Measurements from ENCODE around the gene CELSR1.
A peak's percentile ranks its signal among the peaks of the same experiment; 100 is the strongest.

The CELSR1 gene

DNA sequence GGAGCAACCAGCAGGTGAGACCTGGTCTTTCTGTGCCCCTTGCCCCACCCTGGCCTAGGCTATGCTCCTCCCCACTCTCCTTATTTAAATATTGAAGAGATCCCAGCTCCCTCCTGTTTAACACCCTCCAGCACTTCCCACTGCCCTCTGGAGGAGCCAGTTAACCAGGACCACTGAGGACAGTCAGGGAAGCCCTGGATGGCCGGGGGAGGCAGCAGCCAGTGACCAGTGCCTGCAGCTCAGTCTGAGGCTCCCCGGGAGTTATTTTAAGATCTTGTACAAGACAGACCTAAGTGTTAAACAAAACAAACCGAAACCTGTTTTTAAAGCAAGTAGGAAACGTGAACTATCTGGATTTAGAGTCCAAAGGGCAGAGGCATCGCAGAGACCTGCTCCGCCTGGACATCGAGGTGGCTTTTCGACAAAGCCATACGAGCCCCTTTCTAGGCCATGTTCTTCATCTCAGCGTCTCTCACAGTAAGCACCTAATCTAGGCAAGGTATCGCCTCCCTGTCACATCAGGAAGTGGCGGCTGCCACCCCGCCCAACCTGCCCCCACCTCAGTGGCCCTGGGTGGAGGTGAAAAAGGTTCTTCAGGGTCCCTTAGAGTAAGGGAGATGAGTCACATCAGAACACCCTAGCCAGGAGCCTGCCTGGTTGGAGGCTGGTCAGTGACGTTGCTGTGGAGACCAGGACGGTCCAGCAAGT, 166.7 kb downstream of the CELSR1 start:
- DNase-seq (ENCODE audit: insufficient read length, low spot score) (no peak), FAIRE-seq (no peak)

DNA sequence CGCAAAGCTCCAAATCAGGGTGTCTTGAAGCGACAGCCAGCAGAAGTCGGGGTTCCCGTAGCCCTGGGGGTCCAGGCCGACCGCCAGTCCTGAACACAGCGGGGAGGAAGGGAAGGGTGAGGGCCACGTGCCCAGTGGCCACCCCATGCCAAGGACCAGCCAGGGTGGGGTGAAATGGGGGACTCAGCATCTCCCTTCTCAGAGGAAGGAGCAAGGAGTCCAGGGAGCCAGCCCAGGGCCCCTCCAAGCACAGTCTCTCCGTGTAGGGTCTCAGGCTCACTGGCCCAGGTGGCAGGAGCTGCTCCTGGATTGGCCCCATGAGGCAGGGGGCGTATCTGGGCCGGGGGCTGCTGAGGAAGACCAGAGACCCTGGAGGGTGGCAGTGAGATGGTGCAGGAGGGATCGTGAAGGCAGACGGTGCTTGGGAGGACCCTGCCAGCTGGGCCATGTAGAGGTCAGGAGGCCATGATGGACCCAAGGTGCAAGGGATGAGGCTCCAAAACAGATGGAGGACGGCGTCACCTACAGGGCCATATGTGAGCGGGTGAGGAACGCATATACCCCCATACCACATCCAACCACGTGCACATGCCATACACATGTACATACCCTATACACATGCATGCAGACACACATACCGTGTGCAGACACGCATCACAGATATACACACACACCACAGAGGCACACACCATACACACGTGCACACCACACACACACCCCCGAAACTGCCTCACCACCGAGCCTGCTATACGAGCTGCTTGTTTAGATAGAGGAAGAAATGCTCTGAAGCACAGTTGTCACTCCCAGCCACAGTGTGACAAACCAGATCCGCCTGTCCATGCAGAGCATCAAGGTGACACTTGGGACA, 167.5 kb downstream of the CELSR1 start:
- DNase-seq (ENCODE audit: insufficient read length, low spot score), result no peak
- FAIRE-seq, result no peak

DNA sequence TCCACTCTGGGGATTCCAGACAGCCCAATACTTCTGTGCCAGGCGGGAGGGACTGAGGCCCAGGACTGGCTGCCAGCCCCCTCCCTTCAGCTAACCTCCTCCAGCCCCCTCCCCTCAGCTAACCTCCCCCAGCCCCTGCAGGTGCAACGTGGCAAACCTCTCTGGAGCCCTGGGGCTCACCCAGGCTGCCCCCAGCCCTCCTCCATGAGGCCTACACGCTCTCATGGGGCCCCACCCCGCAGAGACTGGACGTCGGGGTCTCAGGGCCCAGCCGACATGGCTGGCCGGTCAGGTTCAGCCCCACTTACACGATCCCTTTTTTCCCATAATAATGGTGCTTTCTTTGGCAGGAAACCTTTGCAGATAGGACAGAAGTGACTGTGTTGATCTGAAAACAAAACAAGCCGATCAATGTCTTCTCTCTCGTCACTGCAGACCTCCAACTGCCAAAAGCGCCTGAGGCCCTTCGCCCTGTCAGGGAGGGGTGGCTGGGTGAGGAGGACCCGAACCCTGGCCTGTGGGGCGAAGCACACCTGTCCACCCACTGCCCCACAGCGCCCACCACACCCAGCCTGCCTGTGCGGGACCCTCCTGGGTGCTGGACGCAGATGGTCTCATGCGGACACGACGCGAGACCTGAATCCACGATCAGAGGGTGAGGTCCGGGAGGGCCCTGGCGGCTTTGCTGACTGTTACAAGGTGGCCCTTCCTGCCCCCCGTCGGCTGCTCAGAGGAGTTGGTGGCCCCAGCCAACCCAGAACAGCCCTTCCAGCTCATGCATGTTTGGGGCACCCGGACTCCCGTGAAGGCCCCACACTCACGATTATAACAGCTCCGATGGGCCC, 168.3 kb downstream of the CELSR1 start:
- DNase-seq (ENCODE audit: insufficient read length, low spot score) (no peak), FAIRE-seq (no peak)

DNA sequence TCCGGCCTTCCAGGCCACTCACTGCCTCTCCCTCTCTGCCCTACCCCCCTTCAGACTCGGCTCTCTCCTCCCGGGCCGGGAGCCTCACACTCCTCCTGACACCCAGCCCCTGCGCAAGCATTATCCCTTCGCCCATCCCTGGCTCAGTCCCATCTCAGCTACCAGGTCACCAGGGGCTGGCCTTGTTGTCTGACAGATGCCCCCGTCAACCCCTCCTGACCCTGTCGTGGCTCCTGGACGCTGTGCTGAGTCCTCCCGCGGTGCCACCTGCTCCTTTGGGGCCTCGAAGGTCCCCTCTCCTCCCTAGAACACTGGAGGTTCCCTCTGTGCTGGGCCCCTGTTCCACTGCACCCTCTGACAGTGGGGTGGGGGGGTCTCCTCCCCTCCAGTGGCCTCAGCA, 169.0 kb downstream of the CELSR1 start:
- no peak for FAIRE-seq
- DNase-seq (ENCODE audit: insufficient read length, low spot score), result no peak

DNA sequence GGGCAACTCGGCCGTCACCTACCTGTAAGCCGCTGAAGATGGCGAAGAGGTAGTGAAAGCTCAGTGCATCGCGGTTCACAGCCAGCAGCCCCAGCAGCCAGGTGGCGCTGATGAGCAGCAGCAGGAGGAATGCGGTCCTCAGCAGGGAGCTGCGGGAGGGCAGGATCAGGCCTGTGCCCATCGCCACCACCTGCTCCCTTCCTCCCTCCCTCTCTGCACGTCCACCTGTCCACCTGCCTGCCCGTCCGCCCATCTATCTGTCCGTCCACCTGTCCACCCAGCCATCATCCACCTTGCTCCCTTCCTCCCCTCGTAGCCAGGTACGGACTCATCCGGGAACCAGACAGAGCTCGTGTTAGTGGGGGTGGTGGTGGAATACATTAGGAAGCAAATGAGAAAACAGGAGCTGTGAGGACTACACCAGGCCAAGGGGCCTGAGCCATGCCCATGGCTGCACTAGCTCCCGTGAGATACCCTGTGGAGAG, 169.7 kb downstream of the CELSR1 start:
- FAIRE-seq (peak; percentile 93), DNase-seq (ENCODE audit: insufficient read length, low spot score) (peak; percentile 81)

DNA sequence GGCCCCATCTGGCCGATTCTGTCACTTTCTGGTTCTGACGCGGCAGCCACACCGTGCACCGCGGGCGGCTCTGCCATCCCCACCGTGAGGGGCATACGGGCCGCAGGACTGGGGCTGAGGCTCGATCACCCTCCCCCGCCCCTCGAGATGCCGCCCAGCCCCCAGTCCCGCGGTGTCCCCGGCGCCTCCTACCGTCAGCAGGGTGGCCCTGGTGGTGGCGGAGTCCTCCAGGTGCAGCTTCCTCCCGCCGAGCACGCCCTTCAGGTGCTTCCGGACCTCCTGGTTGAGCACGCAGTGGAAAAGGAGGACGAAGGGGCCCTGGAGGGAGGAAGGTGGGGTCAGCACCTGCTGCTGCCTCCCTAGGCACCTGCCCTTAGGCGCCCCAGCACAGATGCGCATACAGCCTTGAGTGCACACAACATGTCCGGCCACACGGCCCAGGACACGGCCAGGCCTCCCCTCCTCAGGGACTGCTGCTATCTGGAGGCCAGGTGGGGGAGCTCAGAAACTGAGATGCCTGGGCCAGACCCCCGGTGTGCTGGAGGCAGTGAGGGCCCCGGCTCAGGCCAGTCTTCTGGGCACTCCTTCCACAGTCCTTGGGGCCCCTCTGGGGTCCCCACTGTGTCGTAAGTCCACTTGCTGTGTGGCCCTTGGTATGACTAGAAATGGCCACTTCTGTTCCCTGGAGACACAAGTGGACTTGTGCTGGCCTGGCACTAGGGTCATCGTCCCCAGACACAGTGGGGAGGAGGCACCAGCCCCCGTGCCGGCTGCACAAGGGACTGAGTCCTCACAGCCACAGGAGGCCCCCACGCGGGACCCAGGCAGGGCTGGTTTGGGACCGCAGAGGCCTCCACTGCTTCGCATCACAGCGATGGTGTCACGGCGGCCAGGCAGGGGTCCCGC, 170.4 kb downstream of the CELSR1 start:
- DNase-seq (ENCODE audit: insufficient read length, low spot score) (no peak), FAIRE-seq (no peak)

DNA sequence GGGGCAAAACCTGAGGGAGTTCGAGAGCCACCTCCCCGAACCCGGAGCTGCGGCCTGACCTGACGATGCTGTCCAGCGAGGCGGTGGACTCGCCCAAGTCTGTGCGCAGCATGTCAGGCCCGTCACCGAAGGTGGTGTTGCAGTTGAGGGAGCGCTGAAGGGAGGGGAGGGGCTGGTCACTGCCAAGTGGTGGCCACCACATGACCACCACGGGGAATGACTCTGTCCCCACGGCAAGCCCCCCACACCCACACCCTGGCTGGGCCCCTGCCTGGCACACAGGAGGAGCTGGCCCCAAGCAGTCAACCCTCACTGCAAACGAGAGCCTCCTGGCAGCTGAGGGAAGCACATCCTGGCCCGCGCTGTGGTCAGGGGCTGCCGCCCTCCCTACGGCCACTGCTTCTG, 171.1 kb downstream of the CELSR1 start:
- no peak for FAIRE-seq
- DNase-seq (ENCODE audit: insufficient read length, low spot score), result no peak

DNA sequence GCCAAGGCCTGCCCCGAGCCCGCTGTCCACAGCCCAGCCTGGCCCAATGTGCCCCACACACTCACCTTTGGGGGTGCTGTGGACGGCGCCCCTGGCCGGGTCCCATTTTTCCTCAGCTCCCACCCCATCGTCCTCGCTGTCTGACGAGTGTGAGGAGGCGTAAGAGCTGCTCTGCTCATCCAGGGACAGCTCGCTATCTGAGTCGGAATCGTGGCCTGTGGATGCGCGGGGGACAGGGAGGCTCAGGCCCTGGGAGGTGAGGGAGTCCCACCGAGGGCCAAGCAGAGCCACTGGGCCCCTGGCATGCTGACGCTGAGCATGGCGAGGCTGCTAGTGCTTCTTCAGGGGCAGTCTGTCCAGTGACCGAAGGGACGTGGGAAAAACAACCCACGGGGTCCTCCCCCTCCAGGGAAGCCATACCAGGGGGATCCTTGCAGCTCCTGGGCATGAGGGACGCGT, 172.2 kb downstream of the CELSR1 start:
- DNase-seq (ENCODE audit: insufficient read length, low spot score) (no peak), FAIRE-seq (no peak)

DNA sequence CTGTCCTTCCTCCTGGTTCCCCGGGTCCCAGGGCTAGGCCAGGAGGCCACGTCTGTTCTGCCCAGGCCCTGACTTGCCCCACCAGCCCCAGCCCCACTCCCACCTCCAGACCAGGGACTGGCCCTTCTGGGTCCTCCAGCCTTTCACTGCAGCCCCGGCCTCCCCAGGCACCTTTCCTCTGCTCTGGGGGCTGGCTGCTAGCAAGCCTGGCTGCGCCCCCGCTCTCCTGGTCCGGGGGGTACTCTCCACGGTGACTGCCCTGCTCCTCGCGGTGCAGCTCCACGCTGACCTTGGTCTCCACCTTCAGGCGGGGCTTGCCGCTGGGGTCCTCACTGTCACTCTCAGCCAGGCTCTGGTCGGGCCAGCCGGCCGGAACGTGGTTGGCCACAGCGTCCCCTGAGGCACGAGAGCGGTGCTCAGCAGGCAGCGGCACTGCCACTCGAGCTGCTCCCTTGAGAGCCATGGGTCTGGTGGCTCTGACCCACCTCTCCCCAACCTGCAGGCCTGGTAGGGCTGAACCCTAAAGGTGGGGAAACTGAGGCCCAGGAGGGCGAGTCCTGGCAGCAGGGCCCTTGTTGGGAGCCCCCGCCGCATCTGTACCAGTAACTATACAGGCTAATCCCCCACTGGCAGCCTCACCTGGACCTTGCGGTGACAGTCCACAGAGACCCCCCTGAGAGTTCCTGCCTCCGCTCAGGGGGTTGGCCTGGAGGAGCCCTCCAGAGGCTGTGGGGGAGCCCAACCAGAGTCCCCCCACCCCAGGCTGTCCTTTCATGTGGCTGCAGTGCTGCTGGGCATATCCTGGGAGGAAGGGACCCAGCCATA, 172.9 kb downstream of the CELSR1 start:
- DNase-seq (ENCODE audit: insufficient read length, low spot score), result no peak
- no peak for FAIRE-seq

DNA sequence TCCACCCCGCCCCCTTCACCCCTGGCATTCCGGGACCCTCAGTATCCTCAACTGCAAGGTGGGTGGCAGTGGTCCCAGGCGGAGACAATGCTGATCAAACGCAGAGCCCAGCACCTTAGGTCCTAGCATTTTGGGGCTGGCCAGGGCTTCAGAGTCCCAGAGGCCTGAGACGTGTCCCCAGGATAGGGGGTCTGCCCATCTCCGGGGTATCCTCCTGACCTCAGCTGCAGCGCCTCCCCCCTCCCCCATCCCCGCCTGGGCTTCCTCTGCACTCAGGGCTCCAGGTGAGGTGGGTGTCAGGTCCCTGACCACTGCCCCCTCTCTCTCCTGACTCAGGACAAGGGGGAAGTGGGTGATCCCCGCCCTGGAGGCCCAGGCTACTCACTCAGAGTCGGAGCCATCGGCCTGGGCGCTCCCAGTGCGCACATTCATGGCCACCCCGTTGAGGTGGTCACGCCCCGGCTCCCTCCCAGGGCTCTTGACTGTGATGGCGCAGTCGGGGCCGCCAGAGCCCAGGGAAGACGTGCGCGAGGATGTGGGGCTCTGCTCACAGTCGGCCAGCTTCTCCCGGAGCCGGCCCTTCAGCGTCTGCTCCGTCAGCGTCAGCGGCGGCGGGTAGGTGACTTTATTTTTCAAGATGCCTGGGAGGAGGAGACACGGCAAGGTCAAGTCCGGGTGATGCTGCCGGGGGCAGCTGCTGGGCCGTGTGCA, 173.7 kb downstream of the CELSR1 start:
- DNase-seq (ENCODE audit: insufficient read length, low spot score), result no peak
- no peak for FAIRE-seq

DNA sequence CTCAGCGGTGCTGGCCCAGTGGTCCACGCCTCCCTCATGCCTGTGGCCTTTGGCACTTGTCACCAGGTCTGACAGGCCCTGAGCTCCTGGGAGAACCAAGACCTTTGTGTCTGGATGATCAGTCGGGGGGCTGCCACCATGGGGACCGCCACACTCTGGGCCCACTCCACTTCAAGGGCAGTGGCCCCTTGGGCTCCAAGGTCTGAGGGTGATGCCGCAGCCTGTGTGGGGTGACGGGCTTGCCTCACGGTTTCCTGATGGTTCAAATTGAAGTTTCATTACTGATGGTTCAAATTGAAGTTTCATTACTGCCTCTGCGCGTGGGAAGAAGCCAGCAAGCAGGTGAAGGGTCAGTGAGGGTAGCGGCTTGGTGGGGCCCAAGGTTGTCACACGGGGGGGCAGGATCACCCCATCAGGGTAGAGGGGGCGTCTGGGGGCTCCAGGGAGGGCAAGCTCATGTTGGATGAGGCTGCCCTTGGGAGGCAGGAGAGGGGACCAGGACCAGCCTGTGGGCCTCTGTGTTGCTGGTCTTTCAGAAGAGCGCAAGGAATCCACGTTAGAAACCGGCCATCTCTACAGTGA, 174.4 kb downstream of the CELSR1 start:
- FAIRE-seq (no peak), DNase-seq (ENCODE audit: insufficient read length, low spot score) (no peak)

DNA sequence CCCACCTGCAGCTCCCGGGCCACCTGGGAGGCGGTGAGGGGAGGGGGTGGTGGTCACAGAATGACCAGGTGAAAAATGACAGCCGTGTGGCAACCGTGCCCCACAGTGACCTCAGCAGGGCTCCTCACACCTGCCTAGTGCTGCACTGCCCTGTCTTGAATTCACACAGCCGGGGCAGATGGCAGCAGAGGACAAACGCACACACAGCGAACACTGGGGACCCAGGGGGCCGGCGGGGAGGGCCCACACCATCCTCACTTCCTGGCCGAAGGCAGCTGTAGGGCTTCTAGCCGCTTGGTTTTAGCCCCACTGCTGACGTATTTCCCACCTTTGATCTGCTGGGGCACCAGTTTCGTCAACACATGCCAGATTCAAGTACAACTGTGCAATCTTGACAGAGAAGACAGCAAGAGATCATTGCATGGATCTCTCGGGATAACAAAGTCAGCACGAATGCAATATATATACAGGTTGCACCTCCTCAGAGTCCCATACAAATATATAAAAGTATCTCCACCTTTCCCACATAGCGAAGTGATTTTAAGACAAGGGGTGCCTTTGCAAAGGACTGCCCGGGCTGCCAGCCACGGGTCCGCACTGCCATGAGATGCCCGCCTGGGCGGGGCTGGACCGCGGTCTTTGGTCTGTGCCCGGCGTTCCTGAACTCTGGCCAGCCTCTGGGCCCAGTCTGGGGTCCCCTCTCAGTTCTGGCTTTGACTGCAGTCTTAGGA, 175.1 kb downstream of the CELSR1 start:
- FAIRE-seq, result no peak
- no peak for DNase-seq (ENCODE audit: insufficient read length, low spot score)

DNA sequence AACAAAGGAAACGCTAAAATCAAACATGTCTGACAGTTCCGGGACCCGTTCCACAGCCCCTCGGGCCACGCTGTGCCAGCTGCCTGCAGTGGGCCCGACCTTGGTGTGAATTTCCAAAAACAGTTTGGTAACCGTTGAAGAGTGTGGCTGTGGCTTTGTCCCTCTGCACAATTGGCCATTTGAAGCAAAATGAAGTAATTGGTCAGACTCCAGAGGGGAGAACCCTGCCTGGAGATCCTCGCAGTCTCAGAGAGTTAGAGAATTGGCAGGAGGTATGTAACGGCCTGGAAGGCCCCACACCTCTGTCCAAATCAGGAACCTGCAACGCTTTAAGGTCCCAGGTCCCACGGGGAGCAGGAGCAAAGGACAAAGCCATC, 175.6 kb downstream of the CELSR1 start:
- FAIRE-seq, result no peak

DNA sequence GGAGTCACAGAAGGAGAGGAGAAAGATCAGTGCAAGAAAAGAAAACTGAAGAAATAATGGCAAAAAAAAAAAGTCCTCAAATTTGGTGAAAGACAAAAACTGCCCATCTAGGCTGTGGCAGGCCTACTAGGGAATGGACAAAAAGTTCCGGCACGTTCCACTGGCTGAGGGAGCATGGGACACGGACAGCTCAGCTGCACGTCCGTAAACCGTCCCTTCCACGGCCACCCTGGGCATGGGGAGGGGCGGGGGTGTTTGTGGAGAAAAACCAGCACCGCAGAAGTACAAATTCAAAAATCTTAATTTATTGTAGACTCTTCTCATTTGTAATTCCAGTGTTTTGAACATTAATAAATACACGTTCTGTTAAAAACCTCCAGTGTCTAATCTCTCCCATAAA, 176.5 kb downstream of the CELSR1 start:
- FAIRE-seq, result no peak

More for the DNA sequence above, 175.6 kb downstream of the CELSR1 start:
- no peak for DNase-seq (ENCODE audit: insufficient read length, low spot score)

DNA sequence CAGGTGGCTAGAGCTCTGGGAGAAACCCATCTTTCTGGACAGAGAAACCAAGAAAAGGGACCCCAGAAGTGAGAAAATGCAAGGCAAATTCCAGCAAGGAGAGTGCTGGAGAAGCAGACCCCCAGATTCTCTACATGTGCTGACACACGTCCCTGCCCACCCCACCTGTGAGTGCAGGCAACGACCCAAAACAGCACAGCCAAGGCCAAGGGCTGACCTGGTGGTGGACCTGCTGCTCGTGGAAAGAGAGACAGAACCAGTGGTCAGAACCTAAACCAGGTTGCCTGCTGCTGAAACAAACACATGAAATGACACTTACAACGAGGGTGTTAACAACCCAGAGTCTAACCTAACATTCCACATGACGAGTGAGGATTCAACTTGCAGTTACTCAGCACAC, 177.3 kb downstream of the CELSR1 start:
- no peak for DNase-seq (ENCODE audit: insufficient read length, low spot score)
- FAIRE-seq, result no peak

More for the DNA sequence above, 176.5 kb downstream of the CELSR1 start:
- DNase-seq (ENCODE audit: insufficient read length, low spot score), result no peak

DNA sequence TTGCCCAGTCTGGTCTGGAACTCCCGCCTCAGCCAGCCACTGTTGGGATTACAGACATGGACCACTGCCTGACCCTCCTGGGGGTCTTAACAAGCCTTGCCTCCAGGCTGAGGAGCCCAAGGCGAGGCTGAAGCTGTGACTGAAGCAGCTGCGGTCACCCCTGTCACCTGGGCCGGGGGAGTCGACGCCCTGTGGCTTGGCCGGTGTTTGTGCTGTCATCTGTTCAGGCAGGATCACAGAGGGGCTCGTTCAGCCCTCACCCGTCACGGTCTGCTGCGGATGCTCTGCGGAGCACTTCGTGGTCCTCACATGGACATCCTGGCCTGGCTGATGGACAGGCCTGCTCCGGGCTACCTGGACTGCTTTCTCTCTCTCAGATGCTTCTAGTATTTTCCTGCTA, 178.1 kb downstream of the CELSR1 start:
- DNase-seq (ENCODE audit: insufficient read length, low spot score) (no peak), FAIRE-seq (no peak)

DNA sequence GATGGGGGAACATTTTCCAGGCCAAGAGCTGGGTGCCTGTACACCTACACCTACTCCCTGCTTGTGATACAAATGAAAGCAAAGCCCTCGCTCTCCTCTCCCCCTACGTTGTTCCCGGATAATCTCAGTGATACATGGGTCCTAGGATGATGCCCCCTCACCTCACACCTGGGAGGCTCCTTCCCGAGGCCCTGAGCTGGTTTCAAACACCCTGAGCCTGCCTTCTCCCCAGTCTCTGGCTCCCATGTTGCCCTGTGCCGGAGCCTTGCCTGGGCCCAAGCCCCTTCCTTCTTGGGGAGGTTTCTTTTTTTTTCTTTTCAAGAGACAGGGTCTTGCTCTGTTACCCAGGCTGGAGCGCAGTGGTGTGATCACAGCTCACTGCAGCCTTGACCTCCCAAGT, 178.7 kb downstream of the CELSR1 start:
- FAIRE-seq, result peak; percentile 23
- DNase-seq (ENCODE audit: insufficient read length, low spot score), result no peak
